GM19463 (cell line): ENCODE results near the gene TM9SF3.
"Not testable (repeated sequence)": the region's sequence is repeated elsewhere in the genome, so short reads cannot be mapped to it uniquely, and the experiment has no call there.

Experiments used
- ATAC-seq: cut with Tn5 transposase; IDR thresholded peaks from one replicate; pipeline ENCODE4 v1.9.1; 2021; ENCODE audit warnings: mild to moderate bottlenecking, moderate library complexity; ENCODE audit not compliant: unreplicated experiment

TM9SF3 gene

GRCh38 chr10:96570983-96571964 is 15.5 kb downstream of the TM9SF3 start:
- no peak for ATAC-seq

GRCh38 chr10:96570511-96570910 is 16.3 kb downstream of the TM9SF3 start:
- no peak for ATAC-seq

GRCh38 chr10:96568402-96568801 is 18.4 kb downstream of the TM9SF3 start:
- no peak for ATAC-seq

- no peak for ATAC-seq
Measured at GRCh38 chr10:96565774-96566173, 21.0 kb downstream of the TM9SF3 start.

- ATAC-seq: no peak
Measured at GRCh38 chr10:96560966-96561887, 25.6 kb downstream of the TM9SF3 start.

GRCh38 chr10:96560489-96560888 is 26.3 kb downstream of the TM9SF3 start:
- ATAC-seq: no peak

- ATAC-seq: no peak
Measured at GRCh38 chr10:96556003-96556402, 30.8 kb downstream of the TM9SF3 start.

- no peak for ATAC-seq
Measured at GRCh38 chr10:96555330-96555729, 31.5 kb downstream of the TM9SF3 start.

- ATAC-seq: no peak
Measured at GRCh38 chr10:96548589-96548988, 38.2 kb downstream of the TM9SF3 start.

GRCh38 chr10:96545558-96545957 is 41.3 kb downstream of the TM9SF3 start:
- not testable (repeated sequence) for ATAC-seq

- ATAC-seq: no peak
Measured at GRCh38 chr10:96541921-96542320, 44.9 kb downstream of the TM9SF3 start.

- no peak for ATAC-seq
Measured at GRCh38 chr10:96540240-96540639, 46.6 kb downstream of the TM9SF3 start.

- no peak for ATAC-seq
Measured at GRCh38 chr10:96538683-96539082, 48.1 kb downstream of the TM9SF3 start.

- ATAC-seq: no peak
Measured at GRCh38 chr10:96536129-96536528, 50.7 kb downstream of the TM9SF3 start.

GRCh38 chr10:96532523-96532922 is 54.3 kb downstream of the TM9SF3 start:
- ATAC-seq: no peak

GRCh38 chr10:96529634-96530279 is 57.1 kb downstream of the TM9SF3 start:
- ATAC-seq: no peak

- ATAC-seq: no peak
Measured at GRCh38 chr10:96524741-96525140, 62.1 kb downstream of the TM9SF3 start.

- no peak for ATAC-seq
Measured at GRCh38 chr10:96517284-96517683, 69.5 kb downstream of the TM9SF3 start.

GRCh38 chr10:96516337-96516736 is 70.5 kb downstream of the TM9SF3 start:
- no peak for ATAC-seq

- ATAC-seq: peak; percentile 75
Measured at GRCh38 chr10:96513698-96514561, 72.9 kb downstream of the TM9SF3 start, which contains the start of gene TLL2. Gene TLL2, minus strand, starts transcription at chr10:96513926. Its CDS starts 241 bp downstream, at chr10:96513685.
